Activated B cell treated with CpG ODN at 0.5 μM for 24 hours (primary cell): ENCODE data around the gene CARS1. TPM values are rescaled to one million over a fixed set of nuclear protein-coding genes. Genes with fewer than 3 reads are reported as not detected.

Experiments
- ATAC-seq: fragments of 200-7000 bp; cut with Tn5 transposase; one replicate; pipeline ENCODE4 v1.10.0; 2021; ENCODE audit warnings: low read depth, mild to moderate bottlenecking, moderate library complexity
- CTCF ChIA-PET: fragments of 350-600 bp; sonication (Branson Sonifier 250); formaldehyde crosslinking; loops from one replicate; lab custom pipeline; 2021; ENCODE audit warnings: antibody characterized with exemption; lab: Charles Lee
- POLR2A ChIA-PET: fragments of 350-600 bp; sonication (Branson Sonifier 250); formaldehyde crosslinking; loops from one replicate; lab custom pipeline; 2021; ENCODE audit warnings: antibody characterized with exemption; lab: Charles Lee
- DNase-seq: peaks from one replicate; pipeline ENCODE4 v3.0.0; 2022
- H3K27ac Mint-ChIP-seq: one replicate; pipeline ENCODE4 v1.8.0; 2020; ENCODE audit warnings: mixed read lengths
- H3K27me3 Mint-ChIP-seq: one replicate; pipeline ENCODE4 v1.8.0; 2021; ENCODE audit warnings: mixed read lengths
- H3K36me3 Mint-ChIP-seq: one replicate; pipeline ENCODE4 v1.8.0; 2021; ENCODE audit warnings: low read depth, mixed read lengths
- H3K4me1 Mint-ChIP-seq: one replicate; pipeline ENCODE4 v1.8.0; 2021; ENCODE audit warnings: mixed read lengths
- H3K4me3 Mint-ChIP-seq: one replicate; pipeline ENCODE4 v1.8.0; 2020; ENCODE audit warnings: mild to moderate bottlenecking, mixed read lengths
- H3K9me3 Mint-ChIP-seq: one replicate; pipeline ENCODE4 v1.8.0; 2020; ENCODE audit warnings: mixed read lengths
- intact Hi-C: fragments of 100-400 bp; cut with micrococcal nuclease; formaldehyde crosslinking; loops from one replicate; pipeline ENCODE4 v1.15.1; 2024
- total RNA-seq: library from RNA; stranded (reverse); gene quantifications from 2 replicates; pipeline ENCODE4 v1.2.3, GENCODE V29; 2022
- TF ChIP-seq, protein P1 (sequence below): fragments of 200-600 bp; IDR thresholded peaks from one replicate; pipeline ENCODE4 v1.8.0; 2022; ENCODE audit warnings: antibody characterized with exemption, mild to moderate bottlenecking

Gene CARS1
- total RNA-seq, 1 donor from 2014 or later: 110 TPM

DNA sequence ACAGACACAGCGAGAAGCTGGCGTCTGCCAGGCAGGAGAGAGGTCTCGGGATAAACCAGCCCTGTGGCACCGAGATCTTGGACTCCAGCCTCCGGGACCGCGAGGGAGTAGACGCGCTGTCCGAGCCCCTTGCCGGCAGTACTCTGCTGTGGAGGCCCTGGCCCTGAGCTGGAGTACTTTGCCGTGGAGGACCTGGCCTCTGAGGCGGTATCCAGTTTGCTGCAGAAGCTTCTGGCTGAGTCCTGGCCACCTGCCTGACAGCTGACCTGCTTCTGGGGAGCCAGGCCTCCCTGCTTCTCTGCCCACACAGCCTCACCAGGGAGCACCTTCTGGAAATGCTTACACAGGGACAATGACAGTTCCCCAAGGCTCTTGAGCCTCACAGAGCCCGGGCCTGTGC lies 31.6 kb upstream of the CARS1 start:
- peaks cover 5% of the 10 kb centered on the region for H3K27me3 Mint-ChIP-seq
- no peak for DNase-seq
- H3K36me3 Mint-ChIP-seq: no peaks in the 10 kb centered on the region
- H3K4me1 Mint-ChIP-seq: peaks cover 2% of the 10 kb centered on the region
- POLR2A ChIA-PET: interaction anchor here (0.6 kb wide), 1 partner anchor 83 kb away, joined by 5 read pairs; no protein-coding TSS in a partner anchor
- no peak overlapping the region for H3K27ac Mint-ChIP-seq
- intact Hi-C loops: no loop called here
- TF ChIP-seq, protein P1, sequence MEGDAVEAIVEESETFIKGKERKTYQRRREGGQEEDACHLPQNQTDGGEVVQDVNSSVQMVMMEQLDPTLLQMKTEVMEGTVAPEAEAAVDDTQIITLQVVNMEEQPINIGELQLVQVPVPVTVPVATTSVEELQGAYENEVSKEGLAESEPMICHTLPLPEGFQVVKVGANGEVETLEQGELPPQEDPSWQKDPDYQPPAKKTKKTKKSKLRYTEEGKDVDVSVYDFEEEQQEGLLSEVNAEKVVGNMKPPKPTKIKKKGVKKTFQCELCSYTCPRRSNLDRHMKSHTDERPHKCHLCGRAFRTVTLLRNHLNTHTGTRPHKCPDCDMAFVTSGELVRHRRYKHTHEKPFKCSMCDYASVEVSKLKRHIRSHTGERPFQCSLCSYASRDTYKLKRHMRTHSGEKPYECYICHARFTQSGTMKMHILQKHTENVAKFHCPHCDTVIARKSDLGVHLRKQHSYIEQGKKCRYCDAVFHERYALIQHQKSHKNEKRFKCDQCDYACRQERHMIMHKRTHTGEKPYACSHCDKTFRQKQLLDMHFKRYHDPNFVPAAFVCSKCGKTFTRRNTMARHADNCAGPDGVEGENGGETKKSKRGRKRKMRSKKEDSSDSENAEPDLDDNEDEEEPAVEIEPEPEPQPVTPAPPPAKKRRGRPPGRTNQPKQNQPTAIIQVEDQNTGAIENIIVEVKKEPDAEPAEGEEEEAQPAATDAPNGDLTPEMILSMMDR: no peak
- no peak overlapping the region for H3K4me3 Mint-ChIP-seq
- no peak for ATAC-seq
- CTCF ChIA-PET: interaction anchor here (1.2 to 6.6 kb wide), 4 partner anchors 39 to 556 kb away, joined by 3 to 89 read pairs (median 64); no protein-coding TSS in a partner anchor
- H3K9me3 Mint-ChIP-seq: no peaks in the 10 kb centered on the region

DNA sequence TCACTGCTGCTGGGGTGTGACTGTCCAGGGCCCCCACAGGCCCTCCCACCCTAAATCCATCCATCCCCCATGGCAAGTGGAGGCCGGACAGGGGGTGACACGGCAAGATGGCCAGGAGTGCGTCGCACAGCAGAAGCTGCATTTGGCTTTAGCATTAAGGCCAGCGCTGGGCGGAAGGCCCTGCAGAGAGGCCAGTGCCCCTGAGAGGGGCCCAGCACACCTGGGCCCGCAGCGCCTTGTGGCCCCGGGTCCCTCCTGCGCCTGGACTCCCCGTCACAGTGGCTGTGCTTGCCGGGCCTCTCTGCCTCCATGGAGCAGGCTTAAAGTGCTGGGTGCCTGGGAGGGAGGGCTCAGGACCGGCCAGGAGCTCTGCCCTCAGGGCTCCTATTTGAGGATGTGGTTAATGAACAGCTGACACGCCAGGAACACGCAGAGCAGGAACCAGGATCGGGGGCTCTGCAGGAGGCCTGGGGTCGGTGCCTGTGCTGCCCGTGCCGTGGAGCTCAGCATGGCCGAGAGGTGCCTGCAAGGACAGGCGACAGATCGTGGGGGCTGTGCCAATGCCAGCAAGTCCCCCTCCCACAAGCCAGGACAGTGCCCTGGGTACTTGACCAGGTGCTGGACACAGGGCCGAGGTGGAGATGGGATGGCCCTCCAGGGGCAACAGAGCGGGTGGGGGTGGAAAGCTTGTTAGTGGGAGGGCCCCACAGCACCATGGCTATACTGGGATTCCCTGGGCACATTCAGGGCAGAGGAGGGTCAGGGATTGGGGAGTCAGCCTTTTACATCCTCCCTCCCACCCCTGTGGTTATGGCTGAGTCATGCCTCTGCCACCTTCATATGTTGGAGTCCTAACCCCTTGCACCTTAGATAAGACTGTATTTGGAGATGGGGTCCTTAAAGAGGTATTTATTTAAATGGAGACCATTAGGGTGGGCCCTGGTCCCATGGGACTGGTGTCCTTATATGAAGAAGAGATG lies 30.9 kb upstream of the CARS1 start:
- Mint-ChIP-seq H3K4me3 (no peak overlapping the region), H3K27me3 (peaks cover 5% of the 10 kb centered on the region), H3K36me3 (no peaks in the 10 kb centered on the region), H3K27ac (no peak overlapping the region), H3K4me1 (peaks cover 2% of the 10 kb centered on the region), H3K9me3 (no peaks in the 10 kb centered on the region)
- TF ChIP-seq, protein P1: no peak
- no peak for ATAC-seq
- DNase-seq: no peak
- CTCF ChIA-PET: interaction anchor here (1.2 to 5.7 kb wide), 3 partner anchors 38 to 555 kb away, joined by 3 to 80 read pairs (median 49); no protein-coding TSS in a partner anchor
- intact Hi-C loops: no loop called here
- POLR2A ChIA-PET: interaction anchor here (0.6 kb wide), 1 partner anchor 82 kb away, joined by 5 read pairs; no protein-coding TSS in a partner anchor

DNA sequence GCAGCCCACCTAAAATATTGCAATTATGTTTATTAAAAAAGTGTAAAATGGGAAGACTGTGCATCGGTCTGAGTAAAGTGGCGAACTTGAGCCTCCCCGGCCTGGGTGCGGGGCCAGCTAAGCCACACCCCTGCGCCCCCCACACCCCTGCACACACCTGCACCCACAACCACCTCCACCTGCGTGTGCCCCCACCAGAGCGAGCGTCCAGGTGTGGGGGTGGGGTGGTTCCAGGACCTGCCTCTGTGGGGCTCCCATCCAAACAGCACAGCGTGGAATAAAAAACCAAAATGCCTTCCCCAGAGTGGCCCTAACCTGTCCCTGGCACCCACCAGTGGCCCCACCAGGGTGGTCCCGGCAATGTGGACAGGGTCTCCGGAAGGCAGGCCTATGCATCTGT lies 30.1 kb upstream of the CARS1 start:
- H3K27ac Mint-ChIP-seq: no peak overlapping the region
- no peaks in the 10 kb centered on the region for H3K9me3 Mint-ChIP-seq
- H3K4me3 Mint-ChIP-seq: no peak overlapping the region
- intact Hi-C loops: no loop called here
- ChIA-PET CTCF (no interaction called here), POLR2A (no interaction called here)
- DNase-seq (no peak), ATAC-seq (no peak)
- TF ChIP-seq, protein P1: no peak
- H3K27me3 Mint-ChIP-seq: peaks cover 5% of the 10 kb centered on the region
- H3K4me1 Mint-ChIP-seq: peaks cover 2% of the 10 kb centered on the region
- H3K36me3 Mint-ChIP-seq: no peaks in the 10 kb centered on the region

DNA sequence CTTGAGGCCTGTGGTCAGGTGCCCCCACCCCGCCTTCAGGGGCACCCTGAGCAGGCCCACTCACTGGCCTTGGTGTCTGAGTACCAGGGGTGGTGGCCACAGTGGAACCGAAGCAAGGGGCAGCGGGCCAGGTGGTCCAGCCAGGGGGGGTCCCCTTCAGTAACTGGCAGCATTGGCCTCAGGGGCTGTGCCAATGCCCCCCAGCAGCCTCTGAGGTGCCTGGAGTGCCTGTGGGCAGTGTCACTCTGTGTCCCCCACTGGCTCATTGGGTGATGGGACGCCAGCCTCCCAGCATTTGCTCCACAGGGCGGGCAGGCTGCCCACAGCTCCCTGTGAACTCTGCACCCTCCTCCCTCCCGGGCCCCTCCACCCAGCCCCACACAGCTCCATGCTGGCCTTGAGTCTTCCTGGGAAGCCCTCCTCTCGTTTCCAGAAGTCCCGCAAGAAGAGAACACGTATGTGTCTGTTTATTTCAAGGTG lies 29.5 kb upstream of the CARS1 start:
- H3K4me1 Mint-ChIP-seq: no peaks in the 10 kb centered on the region
- TF ChIP-seq, protein P1: no peak
- DNase-seq (no peak), ATAC-seq (no peak)
- intact Hi-C loops: no loop called here
- CTCF ChIA-PET: no interaction called here
- POLR2A ChIA-PET: interaction anchor here (0.6 kb wide), 1 partner anchor 112 kb away, joined by 3 read pairs; no protein-coding TSS in a partner anchor
- H3K27ac Mint-ChIP-seq: no peak overlapping the region
- peaks cover 2% of the 10 kb centered on the region for H3K27me3 Mint-ChIP-seq
- no peaks in the 10 kb centered on the region for H3K9me3 Mint-ChIP-seq
- H3K36me3 Mint-ChIP-seq: no peaks in the 10 kb centered on the region
- no peak overlapping the region for H3K4me3 Mint-ChIP-seq

DNA sequence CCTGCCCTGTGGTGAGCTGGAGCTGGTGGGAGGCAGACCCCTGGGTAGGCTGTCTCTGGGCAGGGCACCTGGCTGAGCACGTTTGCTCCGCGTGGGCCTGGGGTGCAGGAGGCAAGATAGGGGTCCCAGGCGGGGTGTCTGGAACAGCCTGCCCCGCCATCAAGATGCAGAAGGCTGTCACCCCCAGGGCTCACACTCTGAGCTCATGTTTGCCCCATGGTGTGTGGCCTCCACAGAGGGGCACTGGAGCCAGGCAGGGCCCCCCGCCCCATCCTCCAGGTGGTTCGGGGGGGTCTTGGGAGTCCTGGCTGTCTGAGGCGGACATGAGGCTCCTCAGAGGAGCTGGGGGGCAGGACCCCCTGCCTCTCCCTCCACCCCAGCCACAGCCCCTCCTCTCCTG lies 28.9 kb upstream of the CARS1 start:
- H3K4me1 Mint-ChIP-seq: no peaks in the 10 kb centered on the region
- CTCF ChIA-PET: no interaction called here
- peaks cover 2% of the 10 kb centered on the region for H3K27me3 Mint-ChIP-seq
- intact Hi-C loops: no loop called here
- H3K4me3 Mint-ChIP-seq: no peak overlapping the region
- H3K36me3 Mint-ChIP-seq: no peaks in the 10 kb centered on the region
- no peaks in the 10 kb centered on the region for H3K9me3 Mint-ChIP-seq
- H3K27ac Mint-ChIP-seq: no peak overlapping the region
- no peak for DNase-seq
- POLR2A ChIA-PET: interaction anchor here (0.6 kb wide), 1 partner anchor 111 kb away, joined by 3 read pairs; no protein-coding TSS in a partner anchor
- TF ChIP-seq, protein P1: no peak
- no peak for ATAC-seq
